Activated T-helper 1 cell treated with Interleukin-2 at 50 U/mL for 16 hours (primary cell): ENCODE data around the gene ACSM4.
"Not testable (repeated sequence)": the region's sequence is repeated elsewhere in the genome, so short reads cannot be mapped to it uniquely, and the experiment has no call there.

Experiments
- DNase-seq: peaks from one replicate; pipeline ENCODE4 v3.0.0-alpha.2; 2020; ENCODE audit warnings: low read depth

Gene ACSM4

GRCh38 chr12:7337790-7338189, 33.9 kb downstream of the ACSM4 start:
- DNase-seq = not testable (repeated sequence)

DNA sequence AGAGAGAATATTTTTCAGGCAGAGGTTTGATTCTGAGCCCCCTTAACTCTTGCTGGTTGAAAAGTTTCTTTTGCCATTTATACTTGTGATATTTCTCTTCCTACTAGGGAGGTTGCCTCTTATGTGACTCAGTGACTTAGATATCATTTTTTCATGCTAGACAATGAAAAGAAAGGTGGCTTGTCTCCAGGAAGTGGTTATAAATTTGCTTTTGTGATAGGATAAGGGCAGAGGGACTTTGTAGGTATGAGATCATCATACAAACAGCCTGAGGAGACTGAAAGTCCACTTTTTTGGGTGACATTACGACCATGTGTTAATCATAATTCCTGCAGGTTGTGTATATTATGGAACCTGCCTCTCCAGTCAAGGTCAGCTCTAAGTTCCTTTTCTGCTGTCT, 35.8 kb downstream of the ACSM4 start:
- DNase-seq = no peak

- DNase-seq = no peak
Observed at GRCh38 chr12:7344833-7345606, 41.1 kb downstream of the ACSM4 start.

DNA sequence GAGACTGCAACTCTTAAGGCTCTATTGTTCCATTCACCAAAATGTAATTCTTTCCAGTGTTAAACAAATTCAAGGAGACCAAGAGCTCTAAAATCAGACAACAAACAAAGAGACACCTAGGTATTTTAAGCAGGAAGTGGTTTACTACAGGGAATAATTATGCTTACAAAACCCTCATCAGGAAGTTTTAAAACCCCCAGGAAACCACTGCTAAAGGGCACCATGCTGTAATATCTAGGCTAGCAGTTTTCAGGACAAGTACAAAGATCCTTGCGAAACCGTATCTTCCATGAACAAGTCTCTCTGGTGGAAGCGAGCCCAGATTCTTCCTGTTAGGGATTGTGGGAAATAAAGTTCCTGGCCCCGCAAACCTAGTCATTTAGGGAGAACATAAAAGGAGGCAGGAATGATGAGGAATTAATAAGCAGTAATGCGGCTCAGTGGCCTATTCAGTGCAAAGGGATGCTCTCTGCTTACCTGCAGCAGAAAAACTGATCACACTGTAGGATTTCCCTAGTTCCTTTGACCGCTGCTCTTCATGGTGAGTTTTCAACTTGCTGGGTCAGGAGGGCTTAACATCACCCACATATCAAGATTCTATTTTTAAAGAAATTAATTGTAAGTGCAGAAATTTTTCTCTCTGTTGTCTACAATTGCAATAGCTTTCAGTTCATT, 42.8 kb downstream of the ACSM4 start:
- DNase-seq = no peak

GRCh38 chr12:7349418-7349817, 45.5 kb downstream of the ACSM4 start:
- DNase-seq = no peak

DNA sequence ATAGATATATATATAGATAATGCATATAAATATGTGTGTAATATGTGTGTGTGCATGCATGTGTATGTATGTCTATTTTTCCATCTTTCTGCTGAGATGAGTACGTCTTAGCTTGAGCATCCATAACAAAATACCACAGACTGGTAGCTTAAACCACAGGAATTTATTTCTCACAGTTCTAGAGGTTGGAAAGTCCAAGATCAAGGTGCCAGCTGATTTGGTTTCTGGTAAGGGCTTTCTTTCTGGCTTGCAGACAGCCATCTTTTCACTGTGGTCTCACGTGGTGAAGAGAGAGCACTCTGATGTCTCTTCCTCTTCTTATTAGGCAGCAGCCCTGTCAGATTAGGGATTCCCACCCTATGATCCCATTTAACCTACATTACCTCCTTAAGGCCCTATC, 47.3 kb downstream of the ACSM4 start:
- no peak for DNase-seq

DNA sequence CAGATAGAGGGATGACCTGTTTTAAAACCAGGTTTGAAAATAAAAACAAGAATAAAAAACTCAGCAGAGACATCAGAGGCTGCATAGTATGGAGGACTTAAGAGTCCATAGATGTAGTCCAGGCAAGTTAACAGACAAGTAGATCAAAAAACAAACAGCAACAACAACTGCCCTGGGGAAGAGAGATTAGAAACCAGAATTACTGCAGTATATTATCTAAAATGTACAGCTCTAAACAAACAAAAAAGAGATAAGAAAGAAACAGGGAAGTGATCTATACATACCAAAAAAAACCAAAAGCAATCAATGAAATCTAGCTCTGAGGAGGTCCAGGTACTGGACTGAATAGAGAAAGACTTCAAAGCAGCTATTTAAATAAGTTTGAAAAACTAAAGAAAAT, 48.8 kb downstream of the ACSM4 start:
- no peak for DNase-seq

GRCh38 chr12:7354529-7354928, 50.7 kb downstream of the ACSM4 start:
- no peak for DNase-seq

- DNase-seq = no peak
Observed at GRCh38 chr12:7361265-7361664, 57.4 kb downstream of the ACSM4 start.

- DNase-seq = no peak
Observed at GRCh38 chr12:7362734-7363133, 58.9 kb downstream of the ACSM4 start.

GRCh38 chr12:7369274-7369729, 65.4 kb downstream of the ACSM4 start:
- no peak for DNase-seq

- no peak for DNase-seq
Observed at GRCh38 chr12:7373226-7373625, 69.4 kb downstream of the ACSM4 start.

- DNase-seq = no peak
Observed at GRCh38 chr12:7374423-7375144, 70.7 kb downstream of the ACSM4 start.

GRCh38 chr12:7375145-7375543, 71.3 kb downstream of the ACSM4 start:
- DNase-seq = no peak

DNA sequence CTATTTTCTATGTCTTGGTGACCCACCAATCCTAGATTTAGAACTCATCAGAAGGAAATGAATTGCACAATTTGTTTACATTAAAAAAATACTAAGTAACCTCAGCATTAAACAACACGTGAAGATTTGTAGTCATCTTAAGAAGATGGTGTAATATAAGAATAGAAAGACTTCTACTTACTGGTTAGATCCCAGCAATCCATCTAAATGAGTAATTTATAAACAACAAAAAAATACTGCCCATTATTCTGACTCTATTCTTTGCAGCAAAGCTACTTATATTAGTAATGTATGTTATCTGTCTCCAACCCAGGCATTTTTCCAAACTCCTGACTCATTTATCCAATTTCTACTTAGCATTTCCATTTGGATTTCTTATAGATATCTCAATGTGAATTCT, 72.3 kb downstream of the ACSM4 start:
- DNase-seq = no peak
